Activated naive CD8-positive, alpha-beta T cell treated with anti-CD3 and anti-CD28 coated beads, Interleukin-2, amount 10 ng/mL, durations not matched to agents 7 days and 5 days (primary cell): ENCODE data around the gene SMAD6. TPM values are rescaled to one million over a fixed set of nuclear protein-coding genes. Genes with fewer than 3 reads are reported as not detected.

Source experiments
- ATAC-seq: fragments of 150-1000 bp; cut with Tn5 transposase; one replicate; pipeline ENCODE4 v1.10.0; 2021; ENCODE audit warnings: low read depth, moderate library complexity
- POLR2A ChIA-PET: fragments of 350-600 bp; sonication (Branson Sonifier 250); formaldehyde crosslinking; loops from one replicate; lab custom pipeline; 2021; ENCODE audit warnings: antibody characterized with exemption; lab: Charles Lee
- DNase-seq: peaks from one replicate; pipeline ENCODE4 v3.0.0; 2021
- H3K27ac Mint-ChIP-seq: one replicate; pipeline ENCODE4 v1.8.0; 2022; ENCODE audit warnings: mild to moderate bottlenecking, mixed read lengths
- H3K27me3 Mint-ChIP-seq: one replicate; pipeline ENCODE4 v1.8.0; 2022; ENCODE audit warnings: mild to moderate bottlenecking, moderate library complexity, mixed read lengths
- H3K36me3 Mint-ChIP-seq: one replicate; pipeline ENCODE4 v1.8.0; 2021; ENCODE audit warnings: mild to moderate bottlenecking, mixed read lengths
- H3K4me1 Mint-ChIP-seq: one replicate; pipeline ENCODE4 v1.8.0; 2021; ENCODE audit warnings: mixed read lengths
- H3K4me3 Mint-ChIP-seq: one replicate; pipeline ENCODE4 v1.8.0; 2022; ENCODE audit warnings: mild to moderate bottlenecking, moderate library complexity, mixed read lengths
- H3K9me3 Mint-ChIP-seq: one replicate; pipeline ENCODE4 v1.8.0; 2021; ENCODE audit warnings: mixed read lengths
- total RNA-seq, 2 experiments: library from RNA; stranded (reverse); gene quantifications; one replicate each; pipeline ENCODE4 v1.2.3, GENCODE V29; 2021

Gene SMAD6
- total RNA-seq, 2 experiments from 2014 or later: 0.91 to 0.94 TPM

DNA sequence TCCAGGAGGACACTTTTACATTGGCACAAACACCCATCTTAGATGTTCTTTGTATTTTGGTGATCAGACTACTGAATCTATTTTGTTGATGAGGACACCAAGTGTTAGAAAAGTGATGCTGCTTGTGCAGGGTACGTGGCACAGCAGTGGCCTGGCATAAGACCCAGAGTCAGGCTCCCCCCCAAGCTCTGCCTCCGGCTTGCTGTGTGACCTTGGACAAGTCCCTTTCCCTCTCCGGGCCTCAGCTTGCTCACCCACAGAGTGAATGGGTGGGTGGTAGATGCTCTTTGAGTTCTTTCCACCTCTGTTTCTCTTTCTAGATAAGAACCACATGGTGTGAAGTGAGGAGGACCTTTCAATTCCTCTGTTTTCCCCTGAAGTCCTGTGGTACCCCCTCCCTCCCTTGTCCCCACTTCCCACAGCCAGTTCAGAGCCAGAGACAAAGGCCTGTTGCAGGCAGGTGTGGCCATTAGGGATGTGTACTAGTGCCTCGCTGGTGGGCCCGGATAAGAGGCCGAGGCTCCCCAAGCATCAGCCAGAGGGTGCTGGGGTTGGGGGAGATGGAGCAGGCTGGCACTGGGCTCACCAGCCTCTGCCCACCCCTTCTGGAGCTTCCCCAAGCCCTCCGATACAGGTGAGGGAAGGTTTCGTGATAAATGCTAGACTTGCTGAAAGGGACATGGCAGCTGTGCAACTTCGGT is 43.6 kb downstream of the SMAD6 start:
- peaks cover 3% of the 10 kb centered on the region for H3K27me3 Mint-ChIP-seq
- peak overlapping the region; percentile 71 for H3K27ac Mint-ChIP-seq
- H3K9me3 Mint-ChIP-seq: no peaks in the 10 kb centered on the region
- POLR2A ChIA-PET: no interaction called here
- no peak overlapping the region for H3K4me3 Mint-ChIP-seq
- no peaks in the 10 kb centered on the region for H3K36me3 Mint-ChIP-seq
- H3K4me1 Mint-ChIP-seq: no peaks in the 10 kb centered on the region
- ATAC-seq (no peak), DNase-seq (no peak)

GRCh38 chr15:66746231-66746605 is 44.2 kb downstream of the SMAD6 start:
- no peak for DNase-seq
- H3K27ac Mint-ChIP-seq: no peak overlapping the region
- no peaks in the 10 kb centered on the region for H3K9me3 Mint-ChIP-seq
- POLR2A ChIA-PET: no interaction called here
- no peaks in the 10 kb centered on the region for H3K4me1 Mint-ChIP-seq
- peaks cover 3% of the 10 kb centered on the region for H3K27me3 Mint-ChIP-seq
- no peaks in the 10 kb centered on the region for H3K36me3 Mint-ChIP-seq
- H3K4me3 Mint-ChIP-seq: no peak overlapping the region
- no peak for ATAC-seq

- POLR2A ChIA-PET: interaction anchor here (0.6 kb wide), 1 partner anchor 59 kb away, joined by 5 read pairs; no protein-coding TSS in a partner anchor
- H3K27me3 Mint-ChIP-seq: peaks cover 3% of the 10 kb centered on the region
- no peak overlapping the region for H3K4me3 Mint-ChIP-seq
- no peaks in the 10 kb centered on the region for H3K36me3 Mint-ChIP-seq
- no peak for ATAC-seq
- H3K4me1 Mint-ChIP-seq: peaks cover 3% of the 10 kb centered on the region
- H3K27ac Mint-ChIP-seq: no peak overlapping the region
- H3K9me3 Mint-ChIP-seq: no peaks in the 10 kb centered on the region
- no peak for DNase-seq
These were observed 45.2 kb downstream of the SMAD6 start for GRCh38 chr15:66747223-66747622.

GRCh38 chr15:66747886-66748707 is 46.1 kb downstream of the SMAD6 start:
- Mint-ChIP-seq H3K4me3 (no peak overlapping the region), H3K27ac (no peak overlapping the region), H3K4me1 (peaks cover 4% of the 10 kb centered on the region), H3K9me3 (no peaks in the 10 kb centered on the region), H3K27me3 (peaks cover 3% of the 10 kb centered on the region), H3K36me3 (no peaks in the 10 kb centered on the region)
- POLR2A ChIA-PET: interaction anchor here (0.6 kb wide), 1 partner anchor 60 kb away, joined by 5 read pairs; no protein-coding TSS in a partner anchor
- no peak for DNase-seq
- no peak for ATAC-seq

DNA sequence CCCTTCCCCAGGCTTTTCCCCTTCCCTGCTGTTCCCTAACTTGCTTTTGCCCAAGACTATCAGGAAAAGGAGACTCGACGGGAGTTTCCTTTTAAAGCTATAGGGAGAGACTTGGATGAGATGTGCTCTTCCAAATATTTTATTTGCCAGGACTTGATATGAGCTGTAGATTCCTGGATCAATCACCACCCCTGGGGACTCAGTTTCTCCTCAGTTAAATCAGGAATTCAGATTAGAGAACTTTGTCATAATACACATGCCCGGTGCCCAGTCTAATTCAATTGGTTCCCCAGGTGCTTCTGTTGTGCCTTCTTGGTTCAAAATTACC is 46.6 kb downstream of the SMAD6 start:
- peaks cover 4% of the 10 kb centered on the region for H3K4me1 Mint-ChIP-seq
- ATAC-seq (no peak), DNase-seq (no peak)
- H3K27me3 Mint-ChIP-seq: peaks cover 3% of the 10 kb centered on the region
- no peak overlapping the region for H3K4me3 Mint-ChIP-seq
- no peaks in the 10 kb centered on the region for H3K36me3 Mint-ChIP-seq
- no peak overlapping the region for H3K27ac Mint-ChIP-seq
- H3K9me3 Mint-ChIP-seq: no peaks in the 10 kb centered on the region
- POLR2A ChIA-PET: no interaction called here

DNA sequence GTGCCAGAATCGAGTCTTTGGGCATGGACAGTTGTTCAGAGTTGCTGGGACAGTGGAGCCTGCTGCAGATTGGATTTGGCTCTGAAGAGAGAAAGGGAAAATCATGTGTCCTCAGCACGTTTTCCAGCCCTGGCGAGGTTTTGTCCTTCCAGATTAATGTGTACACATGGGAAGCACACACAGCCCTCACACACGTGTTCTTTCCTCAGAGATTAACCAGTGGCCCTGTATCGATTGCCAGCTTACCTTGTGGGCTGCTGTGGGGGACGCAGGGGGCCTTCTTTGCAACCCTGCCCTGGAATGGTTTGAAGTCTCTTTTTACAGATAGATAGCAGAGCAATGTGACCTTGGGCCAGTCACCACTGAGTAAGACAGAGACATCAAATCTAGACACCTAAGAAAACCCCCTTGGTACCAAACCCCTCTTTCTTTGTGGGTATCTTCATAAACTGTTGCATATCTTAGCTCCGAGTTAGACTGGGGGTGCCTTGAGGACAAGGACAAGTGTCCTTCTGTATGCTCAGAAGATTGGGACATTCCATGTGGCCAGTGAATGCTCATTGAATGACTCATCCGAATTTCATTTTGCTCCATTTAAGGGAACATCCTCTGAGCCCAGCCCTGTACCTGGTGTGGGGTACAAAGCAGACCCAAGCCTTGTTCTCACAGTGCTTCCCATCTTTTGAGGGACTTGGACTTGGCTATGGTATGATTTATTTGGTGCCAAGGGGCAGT is 48.0 kb downstream of the SMAD6 start:
- Mint-ChIP-seq H3K36me3 (no peaks in the 10 kb centered on the region), H3K27ac (no peak overlapping the region), H3K4me3 (no peak overlapping the region), H3K4me1 (peaks cover 4% of the 10 kb centered on the region), H3K9me3 (peaks cover 3% of the 10 kb centered on the region), H3K27me3 (peaks cover 3% of the 10 kb centered on the region)
- ATAC-seq (no peak), DNase-seq (no peak)
- POLR2A ChIA-PET: no interaction called here

GRCh38 chr15:66750609-66751008 is 48.6 kb downstream of the SMAD6 start:
- H3K4me1 Mint-ChIP-seq: peaks cover 4% of the 10 kb centered on the region
- peaks cover 3% of the 10 kb centered on the region for H3K27me3 Mint-ChIP-seq
- H3K27ac Mint-ChIP-seq: no peak overlapping the region
- ATAC-seq: no peak
- POLR2A ChIA-PET: no interaction called here
- DNase-seq: no peak
- H3K36me3 Mint-ChIP-seq: no peaks in the 10 kb centered on the region
- H3K4me3 Mint-ChIP-seq: no peak overlapping the region
- peaks cover 7% of the 10 kb centered on the region for H3K9me3 Mint-ChIP-seq

- Mint-ChIP-seq H3K4me1 (peaks cover 4% of the 10 kb centered on the region), H3K27me3 (peaks cover 3% of the 10 kb centered on the region), H3K36me3 (no peaks in the 10 kb centered on the region), H3K27ac (no peak overlapping the region), H3K4me3 (no peak overlapping the region), H3K9me3 (peaks cover 7% of the 10 kb centered on the region)
- ATAC-seq: peak; percentile 47
- POLR2A ChIA-PET: no interaction called here
- no peak for DNase-seq
These were observed 49.5 kb downstream of the SMAD6 start for GRCh38 chr15:66751579-66751978.

GRCh38 chr15:66752078-66752477 is 50.0 kb downstream of the SMAD6 start:
- DNase-seq: no peak
- H3K36me3 Mint-ChIP-seq: no peaks in the 10 kb centered on the region
- H3K27me3 Mint-ChIP-seq: peaks cover 7% of the 10 kb centered on the region
- POLR2A ChIA-PET: interaction anchor here (0.6 kb wide), 1 partner anchor 547 kb away, joined by 3 read pairs; no protein-coding TSS in a partner anchor
- peaks cover 7% of the 10 kb centered on the region for H3K9me3 Mint-ChIP-seq
- no peak overlapping the region for H3K4me3 Mint-ChIP-seq
- no peak overlapping the region for H3K27ac Mint-ChIP-seq
- no peak for ATAC-seq
- peaks cover 4% of the 10 kb centered on the region for H3K4me1 Mint-ChIP-seq

DNA sequence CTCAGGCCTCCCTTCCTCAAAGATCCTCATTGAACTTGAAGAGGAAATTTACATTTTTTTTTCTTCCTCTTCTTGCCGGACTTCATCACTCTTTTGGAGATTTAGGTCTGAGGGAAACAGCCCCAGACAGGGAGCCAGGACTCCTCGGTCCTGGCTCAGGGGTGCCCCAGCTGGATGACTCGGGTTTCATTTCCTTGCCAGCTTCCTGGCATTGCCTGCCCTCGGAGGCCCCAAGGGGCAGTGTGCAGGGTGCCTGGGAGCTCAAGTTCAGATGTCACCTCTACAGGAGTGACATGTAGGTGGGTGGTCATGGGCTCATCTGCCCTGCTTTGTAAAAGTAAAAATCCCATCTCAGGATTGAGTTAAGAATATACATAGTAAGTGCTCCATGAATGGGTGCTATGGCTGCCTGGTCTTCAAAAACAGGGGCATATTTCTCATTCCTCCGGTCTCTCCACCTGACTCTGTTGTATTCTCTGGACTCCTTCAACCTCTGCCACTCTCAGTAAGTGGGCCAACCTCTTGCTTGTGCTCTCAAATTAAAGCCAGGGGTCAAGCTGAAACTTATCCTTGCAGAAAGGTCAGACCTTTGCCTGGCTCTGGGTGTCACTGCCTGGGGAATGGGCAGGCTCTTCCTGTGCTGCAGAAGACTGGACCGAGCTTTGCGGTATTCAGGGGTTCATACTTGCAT is 51.8 kb downstream of the SMAD6 start:
- no peak for ATAC-seq

GRCh38 chr15:66754789-66755188 is 52.8 kb downstream of the SMAD6 start:
- Mint-ChIP-seq H3K27me3 (peaks cover 10% of the 10 kb centered on the region), H3K9me3 (peaks cover 7% of the 10 kb centered on the region), H3K36me3 (no peaks in the 10 kb centered on the region), H3K4me1 (peaks cover 4% of the 10 kb centered on the region), H3K27ac (no peak overlapping the region), H3K4me3 (no peak overlapping the region)
- DNase-seq (no peak), ATAC-seq (no peak)
- POLR2A ChIA-PET: no interaction called here

More for the DNA sequence above, 51.8 kb downstream of the SMAD6 start:
- no peaks in the 10 kb centered on the region for H3K36me3 Mint-ChIP-seq
- peaks cover 4% of the 10 kb centered on the region for H3K4me1 Mint-ChIP-seq
- peaks cover 14% of the 10 kb centered on the region for H3K27me3 Mint-ChIP-seq
- DNase-seq: no peak
- POLR2A ChIA-PET: no interaction called here
- no peak overlapping the region for H3K27ac Mint-ChIP-seq
- no peak overlapping the region for H3K4me3 Mint-ChIP-seq
- H3K9me3 Mint-ChIP-seq: peaks cover 7% of the 10 kb centered on the region

GRCh38 chr15:66755298-66756068 is 53.4 kb downstream of the SMAD6 start:
- H3K4me1 Mint-ChIP-seq: peaks cover 4% of the 10 kb centered on the region
- peaks cover 7% of the 10 kb centered on the region for H3K9me3 Mint-ChIP-seq
- H3K27me3 Mint-ChIP-seq: peaks cover 10% of the 10 kb centered on the region
- no peaks in the 10 kb centered on the region for H3K36me3 Mint-ChIP-seq
- no peak for DNase-seq
- H3K4me3 Mint-ChIP-seq: no peak overlapping the region
- POLR2A ChIA-PET: no interaction called here
- no peak overlapping the region for H3K27ac Mint-ChIP-seq
- ATAC-seq: no peak
